ENCODE data around the gene ARV1. TPM values are rescaled to one million over a fixed set of nuclear protein-coding genes. Genes with fewer than 3 reads are reported as not detected.

Gene ARV1
- total and polyA plus RNA-seq, 2 of the 13 experiments (the other 11 are each of a cell fraction or from before 2014, with no cell fraction given): 13.0 to 15.2 TPM

- no peak for TF ChIP-seq STAT6 (CRISPR knock-in tag; IDR thresholded peaks at IDR 0.05; ENCODE audit: borderline replicate concordance)
- TF ChIP-seq FIP1L1 (IDR thresholded peaks at IDR 0.05; ENCODE audit: borderline replicate concordance, insufficient read depth, low read depth, low read length): 0 out of 2 replicates have a peak, but pooled peaks have one; percentile 79
- 0 out of 2 replicates have a peak, but pooled peaks have one; percentile 21 for TF ChIP-seq HINFP (CRISPR knock-in tag; IDR thresholded peaks at IDR 0.05; ENCODE audit: low read depth)
- peak; percentile 46 for TF ChIP-seq SMC3 (IDR thresholded peaks at IDR 0.05; ENCODE audit: low read length)
- TF ChIP-seq ARID5B (CRISPR knock-in tag; IDR thresholded peaks at IDR 0.05): peak; percentile 76
- peak; percentile 85; the same call in 1 of the 2 replicates for TF ChIP-seq ZNF792 (CRISPR knock-in tag; IDR thresholded peaks at IDR 0.05)
- 0 out of 2 replicates have a peak, but pooled peaks have one; percentile 80 for TF ChIP-seq ZNF619 (CRISPR knock-in tag; IDR thresholded peaks at IDR 0.05)
- TF ChIP-seq ZNF329 (CRISPR knock-in tag; IDR thresholded peaks at IDR 0.05; ENCODE audit: low read depth): peak; percentile 74; the same call in 1 of the 2 replicates
- no peak for TF ChIP-seq ZMAT5 (CRISPR knock-in tag; IDR thresholded peaks at IDR 0.05; ENCODE audit: borderline replicate concordance, low read depth)
- TF ChIP-seq SALL1 (CRISPR knock-in tag; IDR thresholded peaks at IDR 0.05): peak; percentile 76
- no peak for TF ChIP-seq AFF4 (CRISPR knock-in tag; IDR thresholded peaks at IDR 0.05)
- TF ChIP-seq SMARCE1 (IDR thresholded peaks at IDR 0.05; ENCODE audit: borderline replicate concordance): no peak
- TF ChIP-seq SP5 (CRISPR knock-in tag; IDR thresholded peaks at IDR 0.05; ENCODE audit: borderline replicate concordance, low read depth): peak; percentile 87
- TF ChIP-seq TEAD3 (CRISPR knock-in tag; optimal IDR thresholded peaks at IDR 0.05; ENCODE audit: borderline replicate concordance): peak; percentile 74
- peak; percentile 77; the same call in 1 of the 2 replicates for TF ChIP-seq RELA (CRISPR knock-in tag; IDR thresholded peaks at IDR 0.05)
- TF ChIP-seq ZBTB21 (CRISPR knock-in tag; IDR thresholded peaks at IDR 0.05): peak; percentile 88
These were observed at the start of gene ARV1, which contains the start of gene TTC13 (continued) for GRCh38 chr1:230978491-230979388.

All from HepG2 (cell line).